GM18508 (cell line): ENCODE data around the gene SAMM50.

Source experiments
- ATAC-seq: cut with Tn5 transposase; IDR thresholded peaks from one replicate; pipeline ENCODE4 v1.9.1; 2021; ENCODE audit warnings: moderate number of reproducible peaks; ENCODE audit not compliant: insufficient read depth, unreplicated experiment

SAMM50 gene

DNA sequence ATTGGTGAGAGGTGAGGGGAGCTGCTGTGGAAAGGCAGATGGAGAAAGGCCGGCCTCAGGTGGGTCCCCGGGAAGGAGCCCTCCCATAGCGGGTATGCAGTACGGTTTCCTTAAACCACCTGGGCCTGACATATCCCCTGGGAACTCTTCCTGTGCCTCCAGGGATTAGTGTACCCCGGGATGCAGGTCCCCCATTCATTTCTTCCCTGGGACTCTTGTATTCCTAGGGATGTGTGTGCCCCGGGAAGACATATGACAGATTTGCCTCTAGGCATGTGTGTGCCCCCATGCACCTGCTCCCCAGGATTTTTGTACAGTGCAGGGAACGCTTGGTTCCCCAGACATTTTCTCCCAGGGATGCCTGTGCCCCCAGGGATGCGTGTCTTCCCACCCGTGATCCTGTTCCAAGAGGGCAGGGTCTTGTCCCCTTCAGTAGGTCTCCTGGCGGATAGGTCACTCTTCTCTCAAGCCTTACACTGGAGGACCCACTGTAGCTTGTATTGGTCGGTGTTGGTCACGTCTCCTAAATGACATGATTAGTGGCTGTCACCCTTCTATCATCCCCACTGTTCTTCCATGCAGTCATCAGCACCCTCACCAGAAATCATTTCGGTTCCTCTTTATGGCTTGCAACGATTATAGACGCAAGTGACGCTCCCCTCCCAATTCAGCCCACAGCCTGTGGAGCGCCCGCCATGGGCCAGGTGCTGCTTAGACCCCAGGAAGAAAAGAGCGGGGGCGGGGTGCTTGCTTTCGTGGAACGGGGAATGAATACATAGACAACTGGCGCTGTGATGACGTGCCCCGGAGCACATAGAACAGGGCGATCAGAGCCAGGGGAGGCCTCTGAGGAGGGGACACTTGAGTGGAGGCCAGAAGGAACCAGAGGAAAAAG, 70.2 kb downstream of the SAMM50 start:
- ATAC-seq = peak; percentile 38

DNA sequence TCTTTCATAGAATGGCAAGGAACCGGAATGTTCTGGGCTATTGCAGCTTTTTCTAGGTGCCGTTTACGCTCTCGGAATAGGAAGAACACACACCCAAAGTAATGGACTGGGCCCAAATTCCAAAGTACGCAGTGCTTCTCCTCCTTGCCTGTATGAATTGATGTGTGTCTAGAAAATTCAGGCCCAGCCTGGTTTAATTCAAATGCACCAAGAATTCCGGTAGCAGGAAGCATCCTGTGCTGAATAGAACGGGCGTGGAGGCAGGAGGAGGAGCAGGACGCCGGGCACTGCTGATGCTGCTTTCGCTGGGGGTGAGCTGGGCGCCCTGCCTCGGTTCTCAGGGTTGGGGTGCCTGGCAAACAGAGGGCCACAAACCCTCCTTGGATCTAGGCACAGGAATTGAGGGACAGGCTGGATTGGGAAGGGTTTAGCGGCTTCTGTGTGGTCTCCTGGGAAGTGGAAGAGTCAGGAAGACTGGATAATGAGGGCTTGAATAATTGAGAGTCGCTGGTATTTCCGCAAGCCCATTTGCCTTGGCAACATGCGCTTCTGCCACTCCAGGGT, 70.9 kb downstream of the SAMM50 start:
- ATAC-seq = no peak

GRCh38 chr22:44026630-44027511, 71.6 kb downstream of the SAMM50 start:
- ATAC-seq = no peak

- ATAC-seq = no peak
Measured at GRCh38 chr22:44028091-44028490, 72.8 kb downstream of the SAMM50 start.

GRCh38 chr22:44029069-44029468, 73.8 kb downstream of the SAMM50 start:
- no peak for ATAC-seq

DNA sequence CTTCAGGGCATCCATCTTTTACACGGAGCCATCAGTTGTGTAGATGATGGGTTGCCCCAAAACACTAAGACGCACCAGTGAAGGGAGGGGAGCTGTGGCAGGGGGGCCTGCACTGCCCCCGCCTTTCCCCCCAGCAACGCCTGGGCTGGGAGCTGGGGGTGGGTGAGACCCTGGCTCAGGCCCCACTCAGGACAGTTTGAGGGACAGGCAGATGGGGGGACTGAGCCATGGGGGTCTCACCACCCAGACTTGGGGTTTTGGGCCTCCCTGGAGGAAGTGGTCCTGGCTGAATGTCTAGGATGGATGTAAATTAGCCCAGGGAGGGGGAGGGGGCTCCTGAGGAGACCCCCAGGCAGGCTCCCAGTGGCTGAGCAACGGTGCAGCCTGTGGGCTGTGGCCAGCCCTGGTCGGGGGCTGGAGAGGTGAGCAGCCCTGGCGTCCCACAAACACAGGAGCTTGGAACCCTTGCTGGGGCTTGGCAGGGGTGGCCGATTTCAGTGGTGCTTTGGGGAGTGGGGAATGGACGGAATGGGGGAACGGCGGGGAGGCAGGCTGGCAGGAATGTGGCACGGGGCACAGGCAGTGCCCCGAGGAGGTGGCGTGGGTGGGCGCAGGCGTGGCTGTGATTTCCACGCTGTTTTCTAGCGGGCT, 74.9 kb downstream of the SAMM50 start:
- no peak for ATAC-seq

- ATAC-seq = no peak
Measured at GRCh38 chr22:44030702-44031082, 75.5 kb downstream of the SAMM50 start.

GRCh38 chr22:44031158-44031952, 76.1 kb downstream of the SAMM50 start:
- ATAC-seq = no peak

DNA sequence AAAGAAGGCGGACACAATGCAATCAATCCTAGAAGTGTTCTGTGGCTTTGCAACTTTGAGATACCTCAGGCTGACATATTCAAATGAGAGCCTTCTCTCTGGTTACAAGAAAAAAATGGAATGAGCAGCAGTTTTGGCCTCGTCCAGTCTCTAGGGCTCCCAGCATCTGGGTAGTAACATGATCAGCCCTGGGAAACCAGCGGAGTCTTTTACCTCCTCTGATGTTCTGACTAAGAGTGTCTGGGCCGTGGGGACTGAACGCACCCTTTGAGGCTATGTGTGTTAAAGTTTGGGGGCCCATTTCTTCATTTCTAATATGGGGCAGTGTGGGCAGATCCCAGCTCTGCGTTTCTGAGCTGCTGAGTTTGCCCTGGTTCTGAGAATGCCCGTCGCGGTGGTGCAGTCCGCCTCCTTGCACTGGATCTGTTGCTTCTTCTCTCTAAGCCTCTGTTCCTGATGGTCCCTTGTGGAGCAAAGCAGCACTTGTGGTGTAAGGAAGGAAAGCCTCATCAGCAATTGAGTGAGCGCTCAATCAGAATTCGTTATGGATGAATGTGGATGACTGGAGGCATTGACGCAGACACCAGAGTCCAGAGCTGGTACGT, 77.0 kb downstream of the SAMM50 start:
- no peak for ATAC-seq

GRCh38 chr22:44033287-44033686, 78.0 kb downstream of the SAMM50 start:
- no peak for ATAC-seq

GRCh38 chr22:44033694-44034093, 78.5 kb downstream of the SAMM50 start:
- ATAC-seq = no peak

DNA sequence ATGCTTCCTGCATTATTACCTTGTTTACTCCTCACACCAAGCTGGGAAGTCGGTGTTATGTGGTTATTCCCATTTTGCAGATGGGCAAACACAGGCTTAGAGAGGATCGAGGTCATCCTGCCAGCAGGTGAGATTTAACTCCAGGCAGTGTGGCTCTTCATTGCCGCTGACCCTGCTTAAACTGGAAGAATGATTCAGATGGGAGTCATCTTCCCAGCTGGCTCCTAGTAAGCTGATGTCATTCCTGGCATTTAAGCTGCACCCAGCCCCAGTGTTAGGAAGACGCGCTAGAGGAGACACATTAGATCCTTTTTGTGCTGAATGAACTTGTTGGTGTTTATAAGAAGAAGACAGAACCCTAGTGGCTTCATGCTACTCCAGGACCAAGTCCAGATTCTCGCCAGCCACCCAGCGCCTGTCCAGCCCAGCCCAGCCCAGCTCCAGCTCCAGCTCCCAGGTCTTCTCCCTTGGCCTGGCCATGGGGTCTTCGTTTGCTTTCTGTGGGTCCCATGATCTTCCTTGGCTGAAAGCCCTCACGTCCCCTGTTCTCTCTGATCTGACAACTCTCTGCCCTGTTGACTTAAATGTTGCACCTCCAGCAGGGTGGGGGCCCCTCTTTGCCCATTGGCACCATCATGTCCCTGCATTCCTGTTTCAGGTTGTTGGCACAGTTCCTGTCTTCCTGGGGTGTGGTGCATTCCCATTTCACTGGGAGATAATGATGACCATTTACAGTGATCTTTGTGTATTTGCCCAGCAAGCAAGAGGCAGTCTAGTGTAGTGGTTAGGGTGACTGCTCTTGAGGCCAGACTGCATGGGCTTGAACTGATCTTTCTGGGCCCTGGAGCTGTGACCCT, 82.5 kb downstream of the SAMM50 start:
- no peak for ATAC-seq

DNA sequence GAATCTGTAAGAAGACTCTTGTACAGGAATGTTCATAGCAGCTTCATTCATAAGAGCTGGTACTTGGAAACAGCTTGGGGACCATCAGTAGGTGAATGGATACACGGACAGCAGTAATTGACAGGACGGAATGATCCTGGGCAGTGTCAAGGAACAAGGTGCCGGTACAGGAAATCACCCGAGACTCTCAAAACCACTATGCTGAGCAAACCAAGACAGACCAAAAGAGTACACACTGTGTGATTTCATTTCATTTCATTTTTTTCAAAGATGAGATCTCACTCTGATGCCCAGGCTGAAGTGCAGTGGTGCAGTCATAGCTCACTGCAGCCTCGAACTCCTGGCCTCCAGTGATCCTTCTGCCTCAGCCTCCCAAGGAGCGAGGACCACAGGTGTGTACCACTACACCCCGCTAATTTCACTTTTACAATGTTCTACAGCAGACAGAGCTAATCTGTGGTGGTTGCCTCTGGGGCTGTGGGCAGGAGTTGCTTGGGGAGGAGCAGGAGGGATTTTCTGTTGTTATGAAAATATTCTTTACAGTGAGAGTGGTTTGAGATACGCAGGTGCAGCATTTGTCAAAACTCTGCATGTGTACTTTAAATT, 84.4 kb downstream of the SAMM50 start:
- no peak for ATAC-seq

DNA sequence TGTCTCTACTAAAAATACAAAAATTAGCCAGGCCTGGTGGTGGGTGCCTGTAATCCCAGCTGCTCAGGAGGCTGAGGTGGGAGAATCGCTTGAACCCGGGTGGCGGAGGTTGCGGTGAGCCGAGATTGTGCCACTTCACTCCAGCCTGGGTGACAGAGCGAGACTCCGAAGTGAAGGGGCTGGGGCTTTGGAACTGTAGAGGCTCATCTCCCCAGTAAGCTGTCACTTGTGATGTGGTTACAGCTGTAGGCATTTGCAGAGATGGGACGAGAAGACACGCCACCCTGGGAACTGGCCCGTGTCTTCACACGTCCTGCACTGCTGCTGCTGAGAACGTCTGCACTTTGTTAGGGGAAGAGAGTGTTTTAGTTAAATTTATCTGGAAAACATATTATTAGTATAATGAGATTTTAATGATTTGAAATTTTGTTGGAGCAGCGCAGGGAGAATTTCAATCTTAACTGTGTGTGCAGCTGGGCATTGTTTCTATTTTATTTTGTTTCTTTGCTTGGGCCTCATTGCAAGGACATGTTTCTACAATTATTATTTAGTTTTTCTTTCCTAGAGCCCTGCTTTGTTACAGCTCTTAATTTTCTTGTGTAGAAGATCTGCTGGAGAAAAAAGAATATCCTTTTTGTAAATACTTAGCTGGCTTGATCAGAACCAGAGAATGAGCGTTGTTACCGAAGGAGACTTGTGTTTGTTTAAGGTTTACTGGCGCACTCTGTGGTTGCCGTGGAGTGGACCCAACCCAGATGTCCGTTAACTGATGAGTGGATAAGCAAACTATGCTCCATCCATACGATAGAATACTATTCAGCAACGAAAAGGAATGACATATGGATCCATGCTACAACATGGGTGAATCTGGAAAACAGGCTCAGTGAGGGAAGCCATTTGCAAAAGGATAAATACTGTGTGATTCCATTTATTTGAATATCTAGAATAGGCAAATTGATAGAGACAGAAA, 87.3 kb downstream of the SAMM50 start:
- ATAC-seq = no peak

- ATAC-seq = no peak
Measured at GRCh38 chr22:44045145-44045544, 89.9 kb downstream of the SAMM50 start.
